Amniotic epithelial cell (primary cell): ENCODE data around the gene NR2C1.
A peak's percentile ranks its signal among the peaks of the same experiment; 100 is the strongest.

Experiments used
- DNase-seq: peaks from one replicate; pipeline ENCODE4 v3.0.0-alpha.2; 2010; ENCODE audit warnings: low read depth

Gene NR2C1

GRCh38 chr12:95083938-95084337 lies 10.5 kb upstream of the NR2C1 start:
- peak; percentile 94 for DNase-seq

DNA sequence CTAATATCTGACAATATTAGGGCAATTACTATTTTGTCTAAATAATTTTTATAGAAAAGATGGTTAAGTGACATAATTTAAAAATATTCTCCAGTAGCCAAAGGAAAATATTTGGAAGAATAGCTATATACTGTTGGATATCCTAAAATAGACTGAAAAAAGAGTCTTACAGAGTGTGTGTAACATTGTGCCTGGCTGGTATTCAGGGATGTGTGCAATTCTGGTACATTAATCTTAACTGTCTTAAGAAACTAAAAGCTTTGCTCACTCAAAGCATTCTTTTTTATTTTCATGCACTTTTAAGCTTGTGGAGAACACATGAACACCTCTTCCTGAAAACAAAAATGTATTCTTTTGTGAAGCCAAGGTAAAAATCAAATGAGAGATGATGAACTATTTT lies 10.1 kb upstream of the NR2C1 start:
- peak; percentile 69 for DNase-seq

DNA sequence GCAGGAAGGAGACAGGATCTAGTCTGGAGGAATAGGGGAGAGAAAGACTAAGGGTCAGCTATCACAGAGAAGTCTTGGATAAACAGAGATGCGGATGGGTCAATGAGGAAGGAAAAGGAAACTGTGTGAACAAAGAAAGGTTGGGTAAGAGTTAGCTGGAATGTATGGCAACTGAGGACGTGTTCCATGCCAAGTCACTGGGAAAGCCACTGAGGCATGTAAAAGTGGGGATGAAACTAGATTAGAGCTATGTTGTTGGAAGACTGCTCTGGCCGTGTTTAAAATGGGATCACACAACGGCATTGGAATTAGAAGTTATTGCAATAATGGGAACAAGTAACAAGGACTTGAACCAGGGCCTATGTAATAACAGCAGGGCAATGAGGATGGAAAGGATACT lies 3.9 kb upstream of the NR2C1 start:
- DNase-seq, result no peak

DNA sequence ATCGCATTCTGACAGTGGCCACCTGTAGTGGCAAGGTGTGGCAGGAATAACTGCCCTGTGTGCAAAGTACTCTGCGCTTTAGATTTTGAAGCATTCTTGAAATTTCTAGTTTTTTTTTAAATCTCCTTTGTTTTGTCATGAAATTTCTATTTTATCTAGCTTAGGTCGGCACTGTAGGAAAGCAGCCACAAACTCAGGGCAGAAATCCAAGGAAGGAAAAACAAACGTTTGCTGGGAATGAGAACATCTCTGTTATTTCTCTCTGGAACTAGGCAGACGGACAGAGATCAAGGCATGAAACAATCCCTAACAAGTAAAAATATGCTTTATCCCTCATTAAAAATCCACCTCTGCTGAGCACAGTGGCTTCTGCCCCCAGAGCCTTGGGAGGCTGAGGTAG lies 1.3 kb upstream of the NR2C1 start:
- peak; percentile 49 for DNase-seq

DNA sequence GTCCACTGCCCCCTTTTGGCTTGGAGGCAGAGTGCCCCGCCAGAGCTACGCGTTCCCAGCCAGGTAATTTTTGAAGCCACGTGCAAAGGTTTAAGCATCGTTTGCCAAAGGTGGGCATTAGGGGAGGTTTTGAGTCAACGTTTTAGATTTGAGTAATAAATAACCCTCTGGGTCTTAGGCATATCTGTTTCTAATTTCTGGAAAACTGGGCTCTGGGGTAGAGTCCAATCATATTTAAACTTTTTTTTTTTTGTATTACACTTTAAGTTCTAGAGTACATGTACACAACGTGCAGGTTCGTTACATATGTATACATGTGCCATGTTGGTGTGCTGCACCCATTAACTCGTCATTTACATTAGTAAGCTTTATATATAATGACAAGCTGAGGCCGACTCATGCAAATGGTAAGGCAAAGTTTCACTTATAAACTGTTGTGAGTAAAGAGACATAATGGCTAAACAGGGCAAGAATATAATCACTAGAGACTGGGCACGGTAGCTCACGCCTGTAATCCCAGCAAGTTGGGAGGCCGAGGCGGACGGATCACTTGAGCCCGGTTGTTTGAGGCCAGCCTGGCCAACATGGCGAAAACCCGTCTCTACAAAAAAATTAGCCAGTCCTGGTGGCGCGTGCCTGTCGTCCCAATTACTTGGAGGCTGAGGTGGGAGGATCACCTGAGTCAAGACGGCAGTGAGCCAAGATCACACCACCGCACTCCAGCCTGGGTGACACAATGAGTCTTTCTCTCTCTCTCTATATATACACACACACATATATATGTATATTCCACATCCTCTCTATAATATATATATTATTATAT lies 491 bp upstream of the NR2C1 start:
- no peak for DNase-seq

GRCh38 chr12:95070378-95070777 lies 3.0 kb downstream of the NR2C1 start:
- no peak for DNase-seq

DNA sequence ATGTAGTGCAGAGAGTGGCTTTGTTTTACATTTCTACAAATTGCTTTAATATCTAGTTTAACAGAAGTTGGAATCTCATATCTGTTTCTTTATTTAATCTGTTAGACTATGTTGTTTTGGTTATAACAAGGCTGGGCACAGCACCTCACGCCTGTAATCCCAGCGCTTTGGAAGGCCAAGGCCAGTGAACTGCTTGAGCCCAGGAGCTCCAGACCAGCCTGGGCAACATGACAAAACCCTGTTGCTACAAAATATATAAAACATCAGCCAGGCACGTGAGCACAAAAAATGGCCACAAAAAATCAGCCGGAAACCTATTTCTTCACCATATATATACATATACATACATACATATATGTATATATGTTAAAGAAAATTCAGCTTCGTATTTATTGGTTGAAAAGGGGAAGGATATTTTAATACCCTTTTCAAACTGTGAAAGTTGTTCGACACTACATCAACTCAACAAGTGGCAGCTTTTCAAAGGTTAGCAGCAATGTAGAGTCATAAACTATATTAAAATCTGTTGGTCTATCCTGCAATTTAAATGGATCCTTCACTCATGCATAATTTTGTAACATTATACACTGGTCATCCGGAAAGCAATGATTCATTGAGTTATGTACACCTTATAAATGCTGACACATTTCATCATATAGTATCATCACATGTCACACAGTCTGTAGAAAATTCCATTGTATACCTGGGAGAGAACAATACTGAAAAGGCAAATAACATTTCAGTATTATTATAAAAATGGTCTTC lies 7.1 kb downstream of the NR2C1 start:
- no peak for DNase-seq

- no peak for DNase-seq
Observed at GRCh38 chr12:95060951-95061350, 12.5 kb downstream of the NR2C1 start.

GRCh38 chr12:95059984-95060383 lies 13.4 kb downstream of the NR2C1 start:
- no peak for DNase-seq

GRCh38 chr12:95057424-95057823 lies 16.0 kb downstream of the NR2C1 start:
- no peak for DNase-seq

DNA sequence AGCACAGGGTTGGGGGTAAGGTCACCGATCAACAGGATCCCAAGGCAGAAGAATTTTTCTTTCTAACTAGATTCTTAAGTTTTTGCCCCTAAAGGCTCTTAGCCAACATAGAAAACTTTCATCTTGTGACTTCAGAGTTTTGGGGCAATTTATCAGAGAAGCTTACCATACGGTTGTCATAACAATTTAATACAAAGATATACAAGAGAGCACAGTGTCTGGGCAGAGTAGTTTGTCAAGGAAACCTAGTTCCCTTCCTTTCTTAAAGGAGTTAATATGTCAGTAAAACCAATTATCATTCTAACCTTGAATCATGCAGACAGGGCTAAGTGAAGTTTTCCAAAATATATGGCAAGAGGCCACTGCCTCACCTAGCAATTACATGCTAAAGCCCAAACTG lies 18.4 kb downstream of the NR2C1 start:
- no peak for DNase-seq

DNA sequence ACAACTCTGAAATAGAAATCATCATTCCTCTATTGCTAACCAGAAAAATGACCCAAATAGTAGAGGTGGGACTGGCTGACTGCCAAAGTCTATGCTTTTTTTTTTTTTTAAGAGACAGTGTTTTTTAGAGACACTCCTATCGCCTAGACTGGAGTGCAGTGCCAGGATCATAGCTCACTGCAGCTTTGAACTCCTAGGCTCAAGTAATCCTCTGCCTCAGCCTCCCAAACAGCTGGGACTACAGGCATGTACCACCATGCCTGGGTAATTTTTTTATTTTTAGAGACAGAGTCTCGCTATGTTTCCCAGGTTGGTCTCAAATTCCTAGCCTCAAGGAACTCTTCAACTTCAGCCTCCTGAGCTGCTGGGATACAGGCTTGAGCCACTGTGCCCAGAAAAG lies 19.2 kb downstream of the NR2C1 start:
- DNase-seq, result no peak

GRCh38 chr12:95051241-95051640 lies 22.2 kb downstream of the NR2C1 start:
- DNase-seq, result no peak

DNA sequence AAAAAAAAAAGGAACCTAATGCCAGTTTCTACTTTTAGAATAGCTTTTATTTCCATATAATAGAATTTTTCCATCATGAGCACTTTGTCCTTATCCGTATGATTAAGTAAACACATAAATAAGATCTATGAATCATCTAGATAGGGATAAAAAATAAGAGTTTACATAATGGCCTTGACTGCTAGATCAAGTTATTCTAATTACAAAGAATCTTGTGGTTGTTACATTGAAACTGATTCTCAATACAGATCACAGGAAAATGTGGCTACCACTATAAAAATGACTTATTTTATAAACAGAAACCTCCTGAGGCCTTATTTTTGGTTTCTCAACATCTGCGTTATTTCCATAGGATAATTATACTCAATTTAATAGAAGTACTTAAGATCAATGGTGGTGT lies 35.5 kb downstream of the NR2C1 start:
- peak; percentile 58 for DNase-seq

DNA sequence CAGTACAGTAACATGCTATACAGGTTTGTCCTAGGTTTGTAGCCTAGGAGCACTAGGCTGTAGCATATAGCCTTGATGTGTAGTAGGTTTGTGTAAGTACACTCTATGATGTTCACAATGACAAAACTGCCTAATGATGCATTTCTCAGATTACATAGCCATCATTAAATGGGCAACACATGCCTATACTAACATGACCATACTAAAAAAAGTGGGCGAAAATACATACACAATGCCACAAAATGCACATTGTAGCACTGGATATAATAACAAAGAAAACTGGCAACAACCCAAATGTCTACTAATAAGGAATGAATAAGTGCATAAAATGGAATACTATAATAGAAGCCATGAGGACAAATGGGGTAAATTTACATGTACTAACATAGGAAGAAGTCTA lies 38.7 kb downstream of the NR2C1 start:
- no peak for DNase-seq

- peak; percentile 8 for DNase-seq
Observed at GRCh38 chr12:95022477-95022876, 50.9 kb downstream of the NR2C1 start.

GRCh38 chr12:95017482-95017881 lies 55.9 kb downstream of the NR2C1 start:
- no peak for DNase-seq

DNA sequence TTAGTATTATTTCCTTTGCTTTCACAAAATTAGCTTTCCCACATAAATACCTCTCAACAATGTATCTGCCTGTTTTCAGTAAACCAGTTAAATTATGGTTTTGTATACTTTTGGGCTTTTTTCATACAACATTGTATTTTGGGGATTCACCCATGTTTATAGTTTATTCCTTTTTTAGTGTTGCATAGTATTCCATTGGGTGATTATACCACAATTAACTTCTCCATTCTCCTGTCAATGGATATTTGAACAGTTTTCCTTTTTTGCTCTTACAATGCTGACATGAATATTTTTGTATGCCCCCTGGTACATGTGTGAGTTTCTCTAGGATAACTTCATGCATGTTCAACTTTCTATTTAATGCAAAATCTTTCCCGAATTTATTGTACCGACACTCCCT lies 57.3 kb downstream of the NR2C1 start:
- DNase-seq, result no peak

GRCh38 chr12:95014554-95014953 lies 58.9 kb downstream of the NR2C1 start:
- DNase-seq, result no peak

DNA sequence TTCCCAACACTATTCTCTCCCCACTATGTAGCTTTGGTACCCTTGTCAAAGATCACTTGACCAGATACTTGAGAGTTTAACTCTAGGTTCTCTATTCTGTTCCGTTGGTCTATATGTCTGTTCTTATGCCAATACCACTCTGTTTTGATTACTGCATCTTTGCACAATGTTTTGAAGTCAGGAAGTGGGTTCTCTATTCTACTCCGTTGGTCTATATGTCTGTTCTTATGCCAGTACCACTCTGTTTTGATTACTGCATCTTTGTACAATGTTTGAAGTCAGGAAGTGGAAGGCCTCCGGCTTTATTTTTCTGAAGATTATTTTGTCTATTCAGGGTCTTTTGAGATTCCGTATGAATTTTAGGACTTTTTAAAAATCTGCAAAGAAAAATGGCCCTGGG lies 67.2 kb downstream of the NR2C1 start:
- no peak for DNase-seq

DNA sequence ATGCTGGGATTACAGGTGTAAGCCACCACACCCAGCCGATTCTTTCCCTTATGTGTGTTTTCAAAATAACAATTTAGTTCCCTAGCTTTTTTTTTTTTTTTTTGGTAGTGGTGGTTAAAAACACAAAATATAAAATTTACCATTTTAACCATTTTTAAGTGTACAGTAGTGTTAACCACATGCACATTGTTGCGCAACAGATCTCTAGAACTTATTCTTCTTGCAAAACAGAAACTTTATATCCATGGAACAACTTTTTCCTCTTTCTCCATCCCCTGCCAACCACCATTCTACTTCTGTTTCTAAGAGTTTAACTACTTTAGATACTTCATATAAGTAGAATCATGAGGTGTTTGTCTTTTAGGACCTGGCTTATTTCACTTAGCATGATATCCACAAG lies 68.8 kb downstream of the NR2C1 start:
- peak; percentile 80 for DNase-seq

DNA sequence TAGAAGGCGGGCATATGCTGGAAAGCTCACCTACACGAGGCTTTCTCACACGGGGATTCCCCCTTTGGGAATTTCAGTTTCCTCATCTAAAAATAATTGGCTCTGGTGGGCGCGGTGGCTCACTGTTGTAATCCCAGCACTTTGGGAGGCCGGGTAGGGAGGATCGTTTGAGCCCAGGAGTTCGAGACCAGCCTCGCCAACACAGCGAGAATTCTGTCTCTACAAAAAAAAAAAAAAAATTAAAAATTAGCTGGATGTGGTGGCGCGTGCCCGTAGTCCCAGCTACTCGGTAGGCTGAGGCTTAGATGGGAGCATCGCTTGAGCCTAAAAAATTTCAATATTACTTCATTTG lies 69.5 kb downstream of the NR2C1 start:
- no peak for DNase-seq

DNA sequence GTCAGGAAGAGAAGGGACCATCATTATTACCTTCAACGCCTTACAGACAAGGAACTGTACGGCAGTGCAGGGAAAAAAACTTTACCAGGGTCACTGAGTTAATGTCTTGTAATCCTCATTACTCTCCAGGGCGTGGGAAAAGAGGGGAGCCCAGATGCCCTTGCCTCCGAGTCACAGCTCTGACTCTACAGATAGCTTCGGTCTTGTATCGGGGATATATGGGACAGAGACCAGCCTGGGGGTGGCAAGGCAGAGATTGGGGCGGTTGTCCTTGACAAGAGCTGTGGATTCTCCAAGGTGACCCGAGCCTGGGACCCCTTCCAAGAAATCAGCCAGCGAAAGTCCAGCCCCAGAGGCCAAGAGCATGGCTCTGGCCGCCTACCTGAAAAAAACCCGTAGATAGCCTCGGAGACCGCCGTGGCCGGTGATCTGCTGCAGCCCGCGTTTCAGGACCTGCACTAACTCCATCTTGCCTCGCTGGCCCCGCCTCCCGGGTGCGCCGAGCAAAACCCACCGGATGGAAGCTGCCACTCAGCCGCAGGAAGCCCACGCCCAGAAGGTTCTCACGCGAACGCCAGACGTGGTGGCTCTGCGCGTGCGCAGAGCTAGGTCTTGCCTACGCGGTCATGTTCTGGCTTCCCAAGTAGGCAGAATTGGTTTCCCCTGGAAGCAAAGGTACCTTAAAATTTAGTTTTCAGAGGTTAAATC lies 70.1 kb downstream of the NR2C1 start, which contains the start of gene NDUFA12:
Gene NDUFA12 (minus strand): TSS at position 485 of the 708 bp plus-strand sequence. CDS start 17 bp downstream, at position 468.
- peak; percentile 96 for DNase-seq
